ENCODE measurements around the gene SLC7A7. TPM values are rescaled to one million over a fixed set of nuclear protein-coding genes. Genes with fewer than 3 reads are reported as not detected.

The SLC7A7 gene
- total RNA-seq, 6 experiments from 2014 or later: 6.2 to 11.4 (median 7.3) TPM

- H3K4me3 ChIP-seq: no peak overlapping the region
Observed at GRCh38 chr14:22770481-22771187, 44.6 kb downstream of the SLC7A7 start.

GRCh38 chr14:22769369-22769768 is 45.9 kb downstream of the SLC7A7 start:
- ATAC-seq: no peak
- peaks cover 6 to 43% (median 22%) of the 10 kb centered on the region in 4 donors for H3K36me3 ChIP-seq

More at GRCh38 chr14:22770481-22771187, 44.6 kb downstream of the SLC7A7 start:
- intact Hi-C loops (cut with DNase I): no loop called here
- no peaks in the 10 kb centered on the region for H3K9me3 ChIP-seq
- H3K27me3 ChIP-seq: no peaks in the 10 kb centered on the region
- no peak overlapping the region for H3K27ac ChIP-seq
- peaks cover 6 to 43% (median 23%) of the 10 kb centered on the region in 4 donors for H3K36me3 ChIP-seq
- H3K4me1 ChIP-seq: peaks cover 0 to 11% (median 4%) of the 10 kb centered on the region in 4 donors
- DNase-seq (peak in 1 of 3 donors; percentile 36), ATAC-seq (no peak)
- TF ChIP-seq CTCF (IDR thresholded peaks at IDR 0.05) (no peak), POLR2A (IDR thresholded peaks at IDR 0.05) (no peak)
- 78% methylated on average over 5 of the region's 8 CpGs for WGBS (ENCODE audit: insufficient coverage, low coverage, low lambda C conversion rate, missing lambda C conversion rate)

GRCh38 chr14:22768947-22769346 is 46.3 kb downstream of the SLC7A7 start:
- no peaks in the 10 kb centered on the region for H3K27me3 ChIP-seq
- no peak for ATAC-seq
- no peak for TF ChIP-seq CTCF (IDR thresholded peaks at IDR 0.05)
- no peak for TF ChIP-seq POLR2A (IDR thresholded peaks at IDR 0.05)

More at GRCh38 chr14:22769369-22769768, 45.9 kb downstream of the SLC7A7 start:
- H3K4me1 ChIP-seq: peaks cover 0 to 14% (median 4%) of the 10 kb centered on the region in 4 donors
- no peak overlapping the region for H3K27ac ChIP-seq
- no peaks in the 10 kb centered on the region for H3K9me3 ChIP-seq
- H3K4me3 ChIP-seq: no peak overlapping the region
- DNase-seq: no peak
- no peaks in the 10 kb centered on the region for H3K27me3 ChIP-seq
- WGBS (ENCODE audit: insufficient coverage, low coverage, low lambda C conversion rate, missing lambda C conversion rate): 84% methylated on average over 2 of the region's 2 CpGs
- TF ChIP-seq POLR2A (IDR thresholded peaks at IDR 0.05) (no peak), CTCF (IDR thresholded peaks at IDR 0.05) (no peak)
- intact Hi-C loops (cut with DNase I): no loop called here

DNA sequence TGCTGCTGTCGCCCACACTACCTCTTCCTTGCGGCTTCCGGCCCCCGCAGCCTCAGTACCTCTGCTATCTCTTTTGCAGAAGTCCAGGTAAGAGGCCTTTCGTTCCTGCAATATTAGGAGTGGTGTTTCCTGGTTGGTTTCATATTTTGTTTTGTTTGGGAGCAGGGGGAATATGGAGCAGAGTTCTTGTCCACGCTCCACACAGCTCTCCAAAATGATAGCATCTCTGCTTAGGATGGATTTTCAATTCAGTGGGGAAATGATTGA is 48.0 kb downstream of the SLC7A7 start:
- ATAC-seq: no peak
- peak overlapping the region; percentile 66 to 85 (median 67) for H3K27ac ChIP-seq
- WGBS (ENCODE audit: insufficient coverage, low coverage, low lambda C conversion rate, missing lambda C conversion rate): 5% methylated on average over 6 of the region's 6 CpGs

More at GRCh38 chr14:22768947-22769346, 46.3 kb downstream of the SLC7A7 start:
- peaks cover 6 to 42% (median 20%) of the 10 kb centered on the region in 4 donors for H3K36me3 ChIP-seq
- DNase-seq: no peak
- H3K9me3 ChIP-seq: no peaks in the 10 kb centered on the region
- WGBS (ENCODE audit: insufficient coverage, low coverage, low lambda C conversion rate, missing lambda C conversion rate): 91% methylated on average over 4 of the region's 4 CpGs
- H3K27ac ChIP-seq: no peak overlapping the region
- intact Hi-C loops (cut with DNase I): no loop called here
- H3K4me3 ChIP-seq: no peak overlapping the region
- H3K4me1 ChIP-seq: peaks cover 0 to 14% (median 4%) of the 10 kb centered on the region in 4 donors

More for the DNA sequence above, 48.0 kb downstream of the SLC7A7 start:
- peaks cover 0 to 14% (median 4%) of the 10 kb centered on the region in 4 donors for H3K4me1 ChIP-seq
- H3K27me3 ChIP-seq: no peaks in the 10 kb centered on the region
- no peak for TF ChIP-seq POLR2A (IDR thresholded peaks at IDR 0.05)
- no peak for TF ChIP-seq CTCF (IDR thresholded peaks at IDR 0.05)
- peaks cover 6 to 31% (median 19%) of the 10 kb centered on the region in 4 donors for H3K36me3 ChIP-seq
- H3K4me3 ChIP-seq: peak overlapping the region; percentile 92 to 98 (median 93)
- no peak for DNase-seq
- intact Hi-C loops (cut with DNase I): no loop called here
- no peaks in the 10 kb centered on the region for H3K9me3 ChIP-seq

All from right lobe of liver (tissue), 6 donors.